HG02678 (cell line): ENCODE measurements around the gene CEP63.
A peak's percentile ranks its signal among the peaks of the same experiment; 100 is the strongest.

Experiments used
- ATAC-seq: cut with Tn5 transposase; IDR thresholded peaks from one replicate; pipeline ENCODE4 v1.9.1; 2021; ENCODE audit warnings: mild to moderate bottlenecking, moderate library complexity; ENCODE audit not compliant: unreplicated experiment

CEP63 gene

GRCh38 chr3:134466331-134466730 is 19.5 kb upstream of the CEP63 start:
- ATAC-seq = no peak

GRCh38 chr3:134468519-134468918 is 17.3 kb upstream of the CEP63 start:
- no peak for ATAC-seq

GRCh38 chr3:134471521-134472193 is 14.2 kb upstream of the CEP63 start:
- no peak for ATAC-seq

GRCh38 chr3:134472831-134473230 is 13.0 kb upstream of the CEP63 start:
- ATAC-seq = no peak

- ATAC-seq = peak; percentile 60
Measured at GRCh38 chr3:134473868-134474546, 11.8 kb upstream of the CEP63 start.

- ATAC-seq = no peak
Measured at GRCh38 chr3:134474956-134475355, 10.9 kb upstream of the CEP63 start.

- no peak for ATAC-seq
Measured at GRCh38 chr3:134476306-134476705, 9.6 kb upstream of the CEP63 start.

- no peak for ATAC-seq
Measured at GRCh38 chr3:134477002-134477401, 8.9 kb upstream of the CEP63 start.

- no peak for ATAC-seq
Measured at GRCh38 chr3:134477938-134478337, 7.9 kb upstream of the CEP63 start.

GRCh38 chr3:134480546-134480945 is 5.3 kb upstream of the CEP63 start:
- no peak for ATAC-seq

GRCh38 chr3:134481166-134481565 is 4.7 kb upstream of the CEP63 start:
- no peak for ATAC-seq

GRCh38 chr3:134482622-134483021 is 3.2 kb upstream of the CEP63 start:
- no peak for ATAC-seq

- ATAC-seq = no peak
Measured at GRCh38 chr3:134483195-134483900, 2.5 kb upstream of the CEP63 start.

GRCh38 chr3:134485075-134485717 is 661 bp upstream of the CEP63 start:
- peak; percentile 11 for ATAC-seq

- ATAC-seq = peak; percentile 20
Measured at GRCh38 chr3:134486577-134487041, 752 bp downstream of the CEP63 start.

- ATAC-seq = no peak
Measured at GRCh38 chr3:134487406-134487805, 1.5 kb downstream of the CEP63 start.

GRCh38 chr3:134494495-134494894 is 8.6 kb downstream of the CEP63 start:
- ATAC-seq = no peak

GRCh38 chr3:134495980-134496379 is 10.1 kb downstream of the CEP63 start:
- no peak for ATAC-seq

- ATAC-seq = no peak
Measured at GRCh38 chr3:134496471-134497071, 10.7 kb downstream of the CEP63 start.

GRCh38 chr3:134503266-134503665 is 17.4 kb downstream of the CEP63 start:
- ATAC-seq = no peak

- no peak for ATAC-seq
Measured at GRCh38 chr3:134504132-134504531, 18.3 kb downstream of the CEP63 start.
